HG03439 (cell line): ENCODE data around the gene RDH11.
"Not testable (repeated sequence)": the region's sequence is repeated elsewhere in the genome, so short reads cannot be mapped to it uniquely, and the experiment has no call there.

Source experiments
- ATAC-seq: cut with Tn5 transposase; IDR thresholded peaks from one replicate; pipeline ENCODE4 v1.9.1; 2021; ENCODE audit warnings: mild to moderate bottlenecking, moderate library complexity; ENCODE audit not compliant: unreplicated experiment

Gene RDH11

GRCh38 chr14:67704484-67705089 is 9.0 kb upstream of the RDH11 start:
- ATAC-seq, result no peak

GRCh38 chr14:67703997-67704396 is 8.4 kb upstream of the RDH11 start:
- ATAC-seq, result no peak

GRCh38 chr14:67701492-67701891 is 5.9 kb upstream of the RDH11 start, which contains the start of gene RDH12:
TSS of gene RDH12 (plus strand) at chr14:67701886. CDS start at chr14:67722643, 20,757 bp downstream.
- not testable (repeated sequence) for ATAC-seq

- no peak for ATAC-seq
Measured at GRCh38 chr14:67698179-67698578, 2.6 kb upstream of the RDH11 start.

GRCh38 chr14:67697006-67697405 is 1.4 kb upstream of the RDH11 start:
- no peak for ATAC-seq

GRCh38 chr14:67694791-67695393 is 672 bp downstream of the RDH11 start:
- ATAC-seq, result peak; percentile 77

- no peak for ATAC-seq
Measured at GRCh38 chr14:67690011-67690410, 5.6 kb downstream of the RDH11 start.

- no peak for ATAC-seq
Measured at GRCh38 chr14:67683842-67684241, 11.7 kb downstream of the RDH11 start.

GRCh38 chr14:67680941-67681340 is 14.6 kb downstream of the RDH11 start:
- ATAC-seq, result no peak

- ATAC-seq, result peak; percentile 93
Measured at GRCh38 chr14:67680121-67680602, 15.4 kb downstream of the RDH11 start.

- no peak for ATAC-seq
Measured at GRCh38 chr14:67679006-67679405, 16.6 kb downstream of the RDH11 start.

GRCh38 chr14:67675219-67675582 is 20.4 kb downstream of the RDH11 start:
- no peak for ATAC-seq

- ATAC-seq, result peak; percentile 88
Measured at GRCh38 chr14:67674480-67675218, 20.9 kb downstream of the RDH11 start, which contains the start of gene VTI1B. TSS of gene VTI1B (minus strand) at chr14:67674632. CDS start at chr14:67674489, 143 bp downstream.

GRCh38 chr14:67674139-67674479 is 21.5 kb downstream of the RDH11 start:
- ATAC-seq, result peak; percentile 41

GRCh38 chr14:67673451-67673850 is 22.1 kb downstream of the RDH11 start:
- ATAC-seq, result no peak

GRCh38 chr14:67668559-67668958 is 27.0 kb downstream of the RDH11 start:
- no peak for ATAC-seq

- no peak for ATAC-seq
Measured at GRCh38 chr14:67666750-67667449, 28.7 kb downstream of the RDH11 start.

- no peak for ATAC-seq
Measured at GRCh38 chr14:67665868-67666267, 29.7 kb downstream of the RDH11 start.

- no peak for ATAC-seq
Measured at GRCh38 chr14:67663633-67664032, 31.9 kb downstream of the RDH11 start.

- no peak for ATAC-seq
Measured at GRCh38 chr14:67653651-67654280, 41.8 kb downstream of the RDH11 start.

- no peak for ATAC-seq
Measured at GRCh38 chr14:67652189-67652588, 43.4 kb downstream of the RDH11 start.
